Measurements from ENCODE around the gene OR10A3. TPM values are rescaled to one million over a fixed set of nuclear protein-coding genes. Genes with fewer than 3 reads are reported as not detected.

OR10A3 gene
- total RNA-seq, 1 experiment from 2014 or later: not detected

DNA sequence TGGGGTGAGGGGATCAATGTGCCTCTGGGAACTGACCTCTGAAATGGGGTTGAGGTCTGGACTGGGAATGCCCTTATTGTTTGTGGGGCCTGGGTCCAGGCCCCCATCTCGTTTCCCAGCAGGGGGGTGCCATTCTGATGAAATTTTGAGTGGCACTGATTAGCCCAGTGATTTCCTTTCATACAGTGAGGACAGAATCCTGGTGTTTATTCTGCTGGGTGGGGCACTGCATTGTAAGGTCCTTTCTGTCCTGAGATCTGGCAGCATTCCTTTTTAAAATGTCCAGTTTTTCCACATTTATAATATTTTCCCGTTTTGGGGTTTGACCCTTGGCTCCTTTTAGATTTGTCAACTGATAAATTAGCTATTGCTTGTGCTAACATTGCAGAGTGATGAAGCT, 37.6 kb downstream of the OR10A3 start:
- Histone ChIP-seq H3K4me3 (no peak overlapping the region), H3K36me3 (no peaks in the 10 kb centered on the region), H3K27me3 (no peaks in the 10 kb centered on the region), H3K9me3 (peaks cover 3% of the 10 kb centered on the region; the same call in 1 of the 2 replicates)
- DNase-seq: no peak

GRCh38 chr11:7901319-7901854, 40.1 kb downstream of the OR10A3 start:
- peaks cover 3% of the 10 kb centered on the region; the same call in 1 of the 2 replicates for H3K9me3 ChIP-seq
- H3K36me3 ChIP-seq: no peaks in the 10 kb centered on the region
- H3K27me3 ChIP-seq: no peaks in the 10 kb centered on the region
- DNase-seq: no peak
- H3K4me3 ChIP-seq: no peak overlapping the region

DNA sequence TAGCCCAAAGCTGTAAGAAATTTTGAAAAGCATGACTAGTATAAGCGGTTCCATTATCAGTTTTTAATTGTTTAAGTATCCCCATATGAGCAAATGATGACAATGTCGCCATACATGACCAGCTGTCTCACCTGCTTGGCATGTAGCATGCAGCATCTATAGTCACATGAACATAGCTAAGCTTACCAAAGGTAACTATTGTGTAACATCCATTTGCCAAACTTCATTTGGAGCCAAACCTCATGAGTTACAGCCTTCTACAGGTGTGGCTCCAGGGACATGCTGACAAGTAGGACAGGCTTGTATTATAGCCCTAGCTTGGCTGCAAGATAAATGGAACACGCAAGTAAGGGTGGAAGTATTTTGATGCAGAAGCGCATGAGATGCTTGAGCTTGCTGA, 40.8 kb downstream of the OR10A3 start:
- no peak for DNase-seq
- no peaks in the 10 kb centered on the region for H3K27me3 ChIP-seq
- no peaks in the 10 kb centered on the region for H3K36me3 ChIP-seq
- peaks cover 3% of the 10 kb centered on the region; the same call in 1 of the 2 replicates for H3K9me3 ChIP-seq
- no peak overlapping the region for H3K4me3 ChIP-seq

GRCh38 chr11:7899418-7899817, 42.1 kb downstream of the OR10A3 start:
- H3K36me3 ChIP-seq: no peaks in the 10 kb centered on the region
- H3K27me3 ChIP-seq: no peaks in the 10 kb centered on the region
- no peak for DNase-seq
- peaks cover 3% of the 10 kb centered on the region; the same call in 1 of the 2 replicates for H3K9me3 ChIP-seq
- H3K4me3 ChIP-seq: no peak overlapping the region

GRCh38 chr11:7898666-7899283, 42.7 kb downstream of the OR10A3 start:
- Histone ChIP-seq H3K36me3 (no peaks in the 10 kb centered on the region), H3K27me3 (no peaks in the 10 kb centered on the region), H3K4me3 (no peak overlapping the region), H3K9me3 (peaks cover 3% of the 10 kb centered on the region; the same call in 1 of the 2 replicates)
- no peak for DNase-seq

DNA sequence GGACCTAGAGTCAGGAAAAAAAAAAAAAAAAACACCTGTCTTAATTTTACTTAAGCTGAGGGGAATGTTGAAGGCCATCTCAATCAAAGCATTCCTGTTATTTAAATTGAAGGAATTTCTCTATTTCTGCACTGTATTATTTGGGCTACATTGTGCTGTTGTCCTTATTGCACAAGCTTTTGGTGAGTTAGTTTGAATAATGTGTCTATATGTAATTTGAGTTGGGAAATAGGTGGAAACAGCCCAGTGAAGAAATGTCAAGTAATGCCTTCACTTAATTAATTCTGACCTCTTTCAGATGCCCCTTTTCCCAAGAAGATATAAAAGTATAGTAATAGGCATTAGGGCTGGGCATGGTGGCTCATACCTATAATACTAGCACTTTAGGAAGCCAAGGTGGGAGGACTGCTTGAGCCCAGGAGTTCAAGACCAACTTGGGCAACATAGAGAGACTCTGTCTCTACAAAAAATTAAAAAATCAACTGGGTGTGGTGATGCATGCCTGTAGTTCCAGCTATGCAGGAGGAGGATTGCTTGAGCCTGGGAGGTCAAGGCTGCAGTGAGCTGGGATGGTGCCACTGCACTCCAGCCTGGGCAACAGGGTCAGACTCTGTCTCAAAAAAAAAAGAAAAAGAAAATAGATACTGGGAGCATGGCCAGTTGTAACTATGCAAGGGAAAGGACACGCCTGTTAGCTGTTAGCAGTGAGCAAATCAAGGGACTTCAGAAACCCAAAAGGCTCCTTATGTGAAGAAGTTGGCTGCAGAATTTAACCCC, 45.3 kb downstream of the OR10A3 start:
- no peak overlapping the region for H3K4me3 ChIP-seq
- peaks cover 3% of the 10 kb centered on the region; the same call in 1 of the 2 replicates for H3K9me3 ChIP-seq
- no peaks in the 10 kb centered on the region for H3K36me3 ChIP-seq
- no peak for DNase-seq
- H3K27me3 ChIP-seq: no peaks in the 10 kb centered on the region

DNA sequence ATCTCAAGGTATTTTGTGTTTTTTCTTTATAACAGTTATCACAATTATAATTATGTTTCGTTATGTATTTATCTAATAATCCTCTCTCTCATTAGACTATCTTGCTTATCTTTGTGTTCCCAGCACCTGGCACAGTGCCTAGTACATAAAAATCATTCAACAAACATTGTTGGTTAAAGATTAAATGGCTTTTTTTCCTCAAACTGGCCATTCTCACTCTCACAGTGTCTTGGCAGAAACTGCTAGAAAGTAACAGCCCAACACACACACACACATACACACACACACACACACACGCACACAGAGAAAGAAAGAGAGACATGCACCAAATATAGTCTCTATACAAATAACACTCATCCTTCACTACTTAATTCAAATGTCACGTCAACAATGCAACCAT, 47.3 kb downstream of the OR10A3 start:
- Histone ChIP-seq H3K36me3 (no peaks in the 10 kb centered on the region), H3K4me3 (no peak overlapping the region), H3K27me3 (no peaks in the 10 kb centered on the region), H3K9me3 (peaks cover 3% of the 10 kb centered on the region; the same call in 1 of the 2 replicates)
- no peak for DNase-seq

DNA sequence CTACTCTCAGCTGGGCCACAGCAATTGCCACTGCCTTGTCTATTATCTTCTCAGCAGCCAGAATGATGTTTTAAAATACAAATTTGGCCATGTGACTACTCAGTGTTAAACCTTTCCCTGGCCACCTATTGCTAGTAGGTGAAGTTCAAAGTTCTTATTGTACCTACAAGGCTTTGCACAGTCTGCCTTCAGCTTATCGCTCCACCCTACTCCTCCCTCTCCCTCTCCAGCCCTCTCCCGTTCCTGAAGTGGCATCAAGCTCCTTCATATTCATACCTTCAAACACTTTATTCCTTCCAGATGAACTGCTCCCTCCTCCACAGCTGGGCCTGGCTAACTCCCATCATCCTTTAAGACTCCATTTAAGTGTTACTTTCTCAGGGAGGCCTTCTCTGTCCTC, 47.7 kb downstream of the OR10A3 start:
- DNase-seq: no peak
- Histone ChIP-seq H3K27me3 (no peaks in the 10 kb centered on the region), H3K4me3 (no peak overlapping the region), H3K36me3 (no peaks in the 10 kb centered on the region), H3K9me3 (no peaks in the 10 kb centered on the region)

DNA sequence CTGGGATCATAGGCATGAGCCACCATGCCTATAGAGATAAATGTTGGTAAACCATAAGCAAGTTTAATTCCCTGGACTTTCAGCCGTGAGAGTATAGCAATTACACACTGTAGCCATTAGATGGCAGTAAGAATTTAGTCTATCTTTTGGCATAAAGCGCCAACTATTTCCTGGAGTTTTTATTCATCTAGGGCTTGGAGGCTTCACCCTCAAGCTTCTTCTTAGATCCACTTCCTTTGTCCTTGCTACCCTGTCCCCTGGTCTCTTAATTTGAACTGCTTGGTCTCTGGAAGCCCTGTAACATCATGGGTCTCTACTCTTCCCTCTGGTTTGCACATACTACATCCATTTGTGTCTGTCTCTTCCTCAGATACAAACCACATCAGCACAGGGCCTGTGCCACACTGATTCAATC, 48.7 kb downstream of the OR10A3 start:
- Histone ChIP-seq H3K9me3 (no peaks in the 10 kb centered on the region), H3K36me3 (no peaks in the 10 kb centered on the region), H3K27me3 (no peaks in the 10 kb centered on the region), H3K4me3 (no peak overlapping the region)
- no peak for DNase-seq

DNA sequence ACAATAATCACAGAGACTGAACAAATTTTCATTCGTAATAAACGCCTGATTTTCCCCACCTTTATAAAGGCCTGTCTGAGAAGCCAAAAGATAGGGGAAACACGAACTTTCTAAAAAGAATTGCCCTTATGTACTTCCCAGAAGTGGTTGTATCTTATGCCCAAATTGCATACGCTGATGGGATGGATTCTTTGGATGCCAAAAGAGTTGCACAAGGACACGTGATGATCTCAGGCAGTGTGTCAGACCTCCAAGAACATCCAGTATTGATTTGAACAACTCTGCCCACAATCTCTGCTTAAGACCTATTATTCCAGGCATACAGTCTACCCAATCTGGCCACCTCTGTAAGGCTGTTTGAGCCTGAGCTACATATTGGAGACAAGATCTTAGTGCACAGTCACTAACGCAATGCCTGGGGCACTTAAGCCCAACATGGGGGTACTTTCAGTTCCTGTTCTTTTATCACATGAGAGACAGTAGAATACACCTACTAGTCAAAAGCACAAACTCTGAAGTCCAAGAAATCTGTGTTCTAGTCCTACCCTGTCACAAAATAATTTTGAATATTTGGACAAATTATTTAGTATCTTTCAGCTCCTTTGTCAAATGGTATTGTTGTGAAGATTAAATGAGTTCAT, 49.3 kb downstream of the OR10A3 start:
- Histone ChIP-seq H3K36me3 (no peaks in the 10 kb centered on the region), H3K27me3 (no peaks in the 10 kb centered on the region), H3K4me3 (no peak overlapping the region), H3K9me3 (no peaks in the 10 kb centered on the region)
- no peak for DNase-seq

GRCh38 chr11:7890417-7891172, 50.9 kb downstream of the OR10A3 start:
- Histone ChIP-seq H3K4me3 (no peak overlapping the region; the same call in 1 of the 2 replicates), H3K36me3 (no peaks in the 10 kb centered on the region), H3K27me3 (no peaks in the 10 kb centered on the region), H3K9me3 (no peaks in the 10 kb centered on the region)
- DNase-seq: no peak

DNA sequence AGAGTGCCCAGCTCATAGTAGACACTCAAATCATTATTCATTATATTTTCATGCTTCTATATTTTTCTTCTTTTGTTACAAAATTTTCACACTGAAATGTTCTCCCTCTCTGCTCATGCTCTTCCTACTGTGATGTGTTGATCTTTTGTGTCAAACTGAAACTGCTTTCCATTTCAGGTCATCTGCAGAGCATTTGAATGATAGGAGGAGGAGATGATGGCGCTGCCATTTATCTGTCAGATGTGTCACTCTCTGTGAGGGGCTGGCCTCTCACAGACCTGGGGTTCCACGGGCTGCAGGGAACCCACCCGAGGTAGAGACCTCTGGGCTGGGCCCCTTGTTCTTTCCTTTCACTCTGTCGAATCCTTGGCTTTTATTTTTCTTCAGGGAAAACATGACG, 51.5 kb downstream of the OR10A3 start:
- H3K4me3 ChIP-seq: peak overlapping the region; percentile 9; the same call in 1 of the 2 replicates
- no peaks in the 10 kb centered on the region for H3K9me3 ChIP-seq
- H3K27me3 ChIP-seq: no peaks in the 10 kb centered on the region
- H3K36me3 ChIP-seq: no peaks in the 10 kb centered on the region
- no peak for DNase-seq

Other genes with a start within 250 kb of the OR10A3 start
- not detected in 2 replicates for gene OVCH2, start 235.2 kb downstream of the OR10A3 start, total RNA-seq (2014; rRNA removed; shearing (Covaris generic); ENCODE audit: low replicate concordance)
- gene OR5P2, start 144.8 kb downstream of the OR10A3 start, total RNA-seq (2014; rRNA removed; shearing (Covaris generic); ENCODE audit: low replicate concordance): not detected in 2 replicates
- gene OR5P3, start 110.9 kb downstream of the OR10A3 start, total RNA-seq (2014; rRNA removed; shearing (Covaris generic); ENCODE audit: low replicate concordance): not detected in 2 replicates
- not detected in 2 replicates for gene OR10A6, start 10.4 kb downstream of the OR10A3 start, total RNA-seq (2014; rRNA removed; shearing (Covaris generic); ENCODE audit: low replicate concordance)
- 0.36 TPM in 1 of 2 replicates, not detected in the other for gene NLRP10, start 23.7 kb upstream of the OR10A3 start, total RNA-seq (2014; rRNA removed; shearing (Covaris generic); ENCODE audit: low replicate concordance)
- 289 and 387 TPM in 2 replicates for gene EIF3F, start 45.6 kb upstream of the OR10A3 start, total RNA-seq (2014; rRNA removed; shearing (Covaris generic); ENCODE audit: low replicate concordance)
- gene TUB, start 139.5 kb upstream of the OR10A3 start, total RNA-seq (2014; rRNA removed; shearing (Covaris generic); ENCODE audit: low replicate concordance): 19.2 and 23.6 TPM in 2 replicates
- gene RIC3, start 227.3 kb upstream of the OR10A3 start, total RNA-seq (2014; rRNA removed; shearing (Covaris generic); ENCODE audit: low replicate concordance): not detected in 2 replicates

Measured in MG63 (cell line).